ENCODE results near the gene MACROD2. TPM values are rescaled to one million over a fixed set of nuclear protein-coding genes. Genes with fewer than 3 reads are reported as not detected.

MACROD2 gene
- total RNA-seq, 4 donors from 2014 or later, result 4.0 to 14.1 (median 10.4) TPM

- H3K4me1 ChIP-seq, result no peaks in the 10 kb centered on the region
- no peaks in the 10 kb centered on the region for H3K36me3 ChIP-seq
- 77 to 87% methylated on average over 5 of the region's 5 CpGs for WGBS, 2 donors
- no peaks in the 10 kb centered on the region for H3K27me3 ChIP-seq
- H3K9me3 ChIP-seq, result peaks cover 0 to 17% (median 4%) of the 10 kb centered on the region in 4 donors
- DNase-seq (ENCODE audit: low spot score in 2 of 2), result no peak
- TF ChIP-seq POLR2A (IDR thresholded peaks at IDR 0.05) (no peak), CTCF (IDR thresholded peaks at IDR 0.05) (no peak), EP300 (IDR thresholded peaks at IDR 0.05) (no peak)
- H3K27ac ChIP-seq, result no peak overlapping the region
- no peak overlapping the region for H3K4me3 ChIP-seq
Measured at GRCh38 chr20:14383335-14383734, 388.0 kb downstream of the MACROD2 start.

GRCh38 chr20:14384416-14385175 is 389.3 kb downstream of the MACROD2 start:
- WGBS, 2 donors, result 31 to 48% methylated on average over 1 of the region's 1 CpG
- TF ChIP-seq EP300 (IDR thresholded peaks at IDR 0.05) (no peak), CTCF (IDR thresholded peaks at IDR 0.05) (no peak), POLR2A (IDR thresholded peaks at IDR 0.05) (no peak)
- no peak overlapping the region for H3K4me3 ChIP-seq

GRCh38 chr20:14385176-14385740 is 389.9 kb downstream of the MACROD2 start:
- TF ChIP-seq CTCF (IDR thresholded peaks at IDR 0.05), result no peak
- no peaks in the 10 kb centered on the region for H3K36me3 ChIP-seq
- no peak overlapping the region for H3K27ac ChIP-seq
- DNase-seq (ENCODE audit: low spot score in 2 of 2), result no peak
- H3K27me3 ChIP-seq, result no peaks in the 10 kb centered on the region
- H3K4me1 ChIP-seq, result no peaks in the 10 kb centered on the region
- no peak overlapping the region for H3K4me3 ChIP-seq
- 80 to 83% methylated on average over 2 of the region's 2 CpGs for WGBS, 2 donors
- H3K9me3 ChIP-seq, result peaks cover 0 to 17% (median 4%) of the 10 kb centered on the region in 4 donors

More at GRCh38 chr20:14384416-14385175, 389.3 kb downstream of the MACROD2 start:
- Histone ChIP-seq H3K4me1 (no peaks in the 10 kb centered on the region), H3K27ac (no peak overlapping the region), H3K27me3 (no peaks in the 10 kb centered on the region), H3K36me3 (no peaks in the 10 kb centered on the region), H3K9me3 (peaks cover 0 to 17% (median 4%) of the 10 kb centered on the region in 4 donors)
- DNase-seq (ENCODE audit: low spot score in 2 of 2), result no peak

- 92 to 94% methylated on average over 4 of the region's 4 CpGs for WGBS, 2 donors
Measured at GRCh38 chr20:14386726-14387125, 391.4 kb downstream of the MACROD2 start.

More at GRCh38 chr20:14386726-14387125, 391.4 kb downstream of the MACROD2 start:
- Histone ChIP-seq H3K9me3 (peaks cover 0 to 17% (median 4%) of the 10 kb centered on the region in 4 donors), H3K36me3 (no peaks in the 10 kb centered on the region), H3K4me3 (no peak overlapping the region), H3K27me3 (no peaks in the 10 kb centered on the region), H3K27ac (no peak overlapping the region), H3K4me1 (no peaks in the 10 kb centered on the region)
- DNase-seq (ENCODE audit: low spot score in 2 of 2), result no peak
- TF ChIP-seq POLR2A (IDR thresholded peaks at IDR 0.05) (no peak), CTCF (IDR thresholded peaks at IDR 0.05) (no peak), EP300 (IDR thresholded peaks at IDR 0.05) (no peak)

Measured in tibial nerve (tissue), 4 donors.